GM12892 (cell line): Measurements from ENCODE around the gene FGF8.
"Not testable (repeated sequence)": the region's sequence is repeated elsewhere in the genome, so short reads cannot be mapped to it uniquely, and the experiment has no call there.

Source experiments
- DNase-seq: peaks from one replicate; pipeline ENCODE4 v3.0.0; 2011; ENCODE audit not compliant: insufficient read length
- FAIRE-seq: peaks from 2 replicates; lab custom pipeline; 2011; peaks lifted over from hg19 to GRCh38; lab: Jason Lieb, UNC
- POLR2A ChIP-seq: IDR thresholded peaks from 2 replicates; pipeline ENCODE4 v1.6.1; 2011; ENCODE audit warnings: low read depth, low read length, control low read depth
- POLR2AphosphoS5 ChIP-seq: IDR thresholded peaks from 2 replicates; pipeline ENCODE4 v1.6.1; 2011; ENCODE audit warnings: low read depth, low read length, control low read depth
- TAF1 ChIP-seq: IDR thresholded peaks from 2 replicates; pipeline ENCODE4 v1.6.1; 2011; ENCODE audit warnings: low read depth, mild to moderate bottlenecking, control low read depth, low read length, borderline replicate concordance

FGF8 gene

DNA sequence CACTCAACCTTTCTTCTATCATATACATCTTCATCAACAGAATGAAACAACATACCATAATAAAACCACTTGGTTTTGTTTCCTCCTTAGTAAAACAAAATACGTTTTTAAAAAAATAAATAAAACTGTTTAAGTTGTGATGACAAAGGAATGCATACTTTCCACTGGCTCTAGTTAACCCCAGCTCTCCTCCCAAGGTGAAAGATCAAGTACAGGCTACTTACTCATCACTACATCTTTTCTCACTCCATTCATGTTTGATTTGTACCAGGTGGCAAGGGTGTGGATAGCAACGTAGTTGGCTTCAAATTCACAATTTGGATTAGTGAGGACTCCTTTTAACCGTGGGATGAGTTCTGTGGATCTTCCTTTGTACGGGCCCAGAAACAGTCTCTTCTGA, 27.6 kb upstream of the FGF8 start:
- FAIRE-seq = no peak
- TF ChIP-seq POLR2AphosphoS5 (no peak), POLR2A (no peak), TAF1 (no peak)
- DNase-seq = no peak

DNA sequence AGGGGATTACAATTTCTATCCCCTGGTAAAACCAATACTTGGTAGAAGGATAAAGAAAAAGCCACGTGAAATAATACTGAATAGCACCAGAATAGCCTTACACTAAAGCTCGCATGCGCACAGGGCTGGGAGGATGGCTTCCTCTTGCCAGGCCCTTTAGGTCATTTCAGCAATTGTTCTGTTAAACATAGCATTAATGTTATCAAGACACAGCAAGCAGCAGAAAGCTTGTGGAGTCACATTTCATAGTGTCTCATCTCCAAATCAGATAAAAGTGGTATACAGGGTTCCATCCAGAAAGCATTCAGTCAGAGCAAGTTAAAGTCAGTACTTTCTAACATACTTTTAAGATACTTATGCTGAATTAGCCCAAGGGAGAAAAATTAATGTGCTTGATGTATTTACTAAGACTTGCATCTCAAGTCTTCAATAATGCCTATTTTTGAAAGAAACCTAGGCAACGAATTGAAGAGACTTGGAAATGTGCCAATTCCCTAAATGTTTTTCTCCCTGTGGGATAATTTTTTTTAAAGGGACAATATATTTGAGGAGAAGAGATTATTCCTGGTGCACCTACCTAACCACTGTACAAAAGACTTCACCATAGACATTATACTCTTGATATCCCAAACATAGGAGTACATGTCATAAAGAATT, 21.6 kb upstream of the FGF8 start:
- FAIRE-seq = no peak
- TF ChIP-seq POLR2A = no peak
- TF ChIP-seq POLR2AphosphoS5 = no peak
- TF ChIP-seq TAF1 = no peak
- DNase-seq = no peak

DNA sequence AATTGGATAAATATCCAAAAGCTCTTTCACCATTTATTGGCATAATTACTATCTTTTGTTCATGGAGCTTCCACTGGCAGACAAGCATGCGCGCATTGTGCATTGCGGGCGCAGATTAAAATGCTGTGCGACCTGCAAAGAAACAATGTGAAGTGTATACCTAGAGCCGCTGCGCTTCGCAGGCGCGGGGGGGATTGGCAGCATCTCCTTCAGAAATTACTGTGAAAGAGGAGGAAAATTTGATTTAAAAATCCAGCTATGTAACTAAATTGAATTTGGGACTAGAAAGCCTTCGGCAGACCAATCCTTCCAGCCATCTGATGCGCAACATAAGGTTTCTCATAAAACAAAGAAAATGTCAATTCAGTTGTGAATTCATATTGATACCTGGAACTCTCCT, 17.6 kb upstream of the FGF8 start:
- TF ChIP-seq TAF1 (no peak), POLR2AphosphoS5 (no peak), POLR2A (no peak)
- no peak for FAIRE-seq
- no peak for DNase-seq

GRCh38 chr10:101789686-101790085, 13.8 kb upstream of the FGF8 start:
- no peak for FAIRE-seq

GRCh38 chr10:101789231-101789630, 13.3 kb upstream of the FGF8 start:
- DNase-seq, FAIRE-seq: not testable (repeated sequence)

More at GRCh38 chr10:101789686-101790085, 13.8 kb upstream of the FGF8 start:
- no peak for DNase-seq
- no peak for TF ChIP-seq POLR2A
- no peak for TF ChIP-seq TAF1
- no peak; the same call in 1 of the 2 replicates for TF ChIP-seq POLR2AphosphoS5

- TF ChIP-seq POLR2A (no peak), POLR2AphosphoS5 (peak; percentile 32; the same call in 1 of the 2 replicates)
- FAIRE-seq (no peak), DNase-seq (no peak)
These were observed 9.9 kb upstream of the FGF8 start for GRCh38 chr10:101785801-101786200.

- no peak for DNase-seq
These were observed 8.6 kb upstream of the FGF8 start for GRCh38 chr10:101784558-101784957.

GRCh38 chr10:101783736-101784118, 7.8 kb upstream of the FGF8 start:
- no peak for TF ChIP-seq POLR2A
- no peak for TF ChIP-seq TAF1
- 0 out of 2 replicates have a peak, but pooled peaks have one; percentile 28 for TF ChIP-seq POLR2AphosphoS5
- peak; percentile 36 for FAIRE-seq
- no peak for DNase-seq

More at GRCh38 chr10:101784558-101784957, 8.6 kb upstream of the FGF8 start:
- TF ChIP-seq POLR2AphosphoS5 = no peak
- 0 out of 2 replicates have a peak, but pooled peaks have one; percentile 52 for TF ChIP-seq POLR2A
- no peak for TF ChIP-seq TAF1
- no peak for FAIRE-seq

GRCh38 chr10:101782811-101783735, 7.2 kb upstream of the FGF8 start, which contains the start of gene NPM3:
Gene NPM3, minus strand, starts transcription at chr10:101783446. Its CDS starts 56 bp downstream, at chr10:101783390.
- FAIRE-seq (peak; percentile 72), DNase-seq (peak; percentile 90)
- no peak for TF ChIP-seq TAF1
- TF ChIP-seq POLR2A = no peak; the same call in none of the 2 replicates
- TF ChIP-seq POLR2AphosphoS5 = no peak

DNA sequence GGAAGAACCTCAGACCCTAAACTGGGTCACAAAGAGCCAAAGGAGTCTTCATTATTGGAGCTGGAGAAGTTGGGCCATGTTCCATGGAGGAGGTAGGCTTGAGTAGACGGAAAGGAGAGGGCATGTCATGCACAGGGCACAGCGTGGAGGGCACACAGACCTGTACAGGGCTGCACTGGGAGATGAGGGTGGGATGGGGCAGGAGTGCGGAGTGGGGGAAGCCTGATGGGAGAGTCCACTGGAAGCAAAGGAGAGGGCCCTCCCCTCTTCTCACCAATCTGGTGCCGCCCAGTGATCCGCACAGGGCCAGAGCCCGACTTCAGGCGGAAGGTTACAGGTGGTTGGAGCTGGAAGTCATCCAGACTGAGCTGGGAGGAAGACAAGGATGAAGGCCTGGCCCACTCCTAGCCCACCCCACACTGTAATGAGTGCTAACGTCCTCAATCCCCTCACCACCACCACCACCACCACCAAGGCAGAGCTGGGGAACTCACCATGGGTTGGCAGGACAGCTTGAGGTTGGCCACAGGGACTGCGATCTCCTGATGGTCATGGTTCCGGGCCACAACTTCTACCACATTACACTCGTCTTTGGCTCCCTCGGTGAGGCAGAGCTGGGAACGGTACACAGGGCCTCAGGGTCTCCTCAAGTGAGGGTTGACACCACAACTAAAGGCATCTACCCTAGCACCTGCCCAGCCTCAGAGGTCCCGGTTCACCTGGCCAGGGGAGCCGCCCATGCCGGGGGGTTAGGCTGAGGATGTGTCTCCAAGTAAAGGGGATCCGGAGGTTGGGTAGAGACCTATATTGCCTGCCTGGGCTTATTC, 6.3 kb upstream of the FGF8 start:
- no peak for DNase-seq
- no peak for TF ChIP-seq POLR2A
- no peak for TF ChIP-seq TAF1
- TF ChIP-seq POLR2AphosphoS5 = no peak

GRCh38 chr10:101781655-101781983, 5.7 kb upstream of the FGF8 start:
- FAIRE-seq (no peak), DNase-seq (no peak)
- TF ChIP-seq TAF1 = no peak
- no peak for TF ChIP-seq POLR2AphosphoS5
- no peak for TF ChIP-seq POLR2A

More for the DNA sequence above, 6.3 kb upstream of the FGF8 start:
- FAIRE-seq = no peak
